ENCODE data around the gene APBB2. TPM values are rescaled to one million over a fixed set of nuclear protein-coding genes. Genes with fewer than 3 reads are reported as not detected.

Gene APBB2
- total and polyA plus RNA-seq, 4 donors, result 4.8 to 31.5 (median 11.2) TPM

GRCh38 chr4:41077628-41078027 is 136.7 kb downstream of the APBB2 start:
- DNase-seq (ENCODE audit: low spot score), result no peak

More at GRCh38 chr4:41077628-41078027, 136.7 kb downstream of the APBB2 start:
- H3K4me1 ChIP-seq (ENCODE audit: control insufficient read depth in 4 of 4, insufficient read depth in 4 of 4, low read length in 3 of 4), result peaks cover 0 to 23% (median 6%) of the 10 kb centered on the region in 4 donors
- no peaks in the 10 kb centered on the region for H3K36me3 ChIP-seq (ENCODE audit: control insufficient read depth in 4 of 4, insufficient read depth in 3 of 4, low read depth in 1 of 4, low read length in 3 of 4)
- H3K9ac ChIP-seq (ENCODE audit: low read depth in 1 of 2, low read length in 2 of 2), result no peak overlapping the region
- TF ChIP-seq SP1 (IDR thresholded peaks at IDR 0.05), result peak; percentile 46
- TF ChIP-seq RAD21 (IDR thresholded peaks at IDR 0.05), result peak; percentile 39 to 47
- TF ChIP-seq RXRA (IDR thresholded peaks at IDR 0.05), result peak; percentile 72 to 73
- TF ChIP-seq MAX (IDR thresholded peaks at IDR 0.05), result peak; percentile 35
- no peak for TF ChIP-seq NR2F2 (IDR thresholded peaks at IDR 0.05)
- TF ChIP-seq FOXA1 (IDR thresholded peaks at IDR 0.05), result peak; percentile 48
- TF ChIP-seq HNF4A (conservative IDR thresholded peaks at IDR 0.05), result peak; percentile 88 to 93
- TF ChIP-seq ZBTB33 (IDR thresholded peaks at IDR 0.05), result no peak
- TF ChIP-seq HNF4G (IDR thresholded peaks at IDR 0.05), result peak; percentile 51
- TF ChIP-seq TAF1 (conservative IDR thresholded peaks at IDR 0.05), result no peak
- TF ChIP-seq ATF3 (IDR thresholded peaks at IDR 0.05), result no peak
- TF ChIP-seq YY1 (IDR thresholded peaks at IDR 0.05), result peak; percentile 60
- no peak for TF ChIP-seq CTCF (IDR thresholded peaks at IDR 0.05; ENCODE audit: low read depth, low read length, missing input control)
- TF ChIP-seq REST (IDR thresholded peaks at IDR 0.05), result no peak
- peak; percentile 82 for TF ChIP-seq FOXA2 (IDR thresholded peaks at IDR 0.05)
- no peak for TF ChIP-seq EGR1 (IDR thresholded peaks at IDR 0.05; ENCODE audit: low read depth in 2 of 2)
- peak; percentile 19 to 61 for TF ChIP-seq JUND (IDR thresholded peaks at IDR 0.05)
- TF ChIP-seq GABPA (IDR thresholded peaks at IDR 0.05 in 1 of 2, conservative IDR thresholded peaks at IDR 0.05 in 1 of 2), result no peak
- 20% methylated on average over 1 of the region's 1 CpG for WGBS
- H3K27me3 ChIP-seq (ENCODE audit: control insufficient read depth in 4 of 4, insufficient read depth in 4 of 4, low read length in 3 of 4), result no peaks in the 10 kb centered on the region
- H3K9me3 ChIP-seq (ENCODE audit: control insufficient read depth in 4 of 4, low read length in 3 of 4), result no peaks in the 10 kb centered on the region
- H3K27ac ChIP-seq (ENCODE audit: low read depth in 1 of 2, low read length in 2 of 2), result no peak overlapping the region
- H3K4me3 ChIP-seq (ENCODE audit: low read depth in 1 of 3, low read length in 3 of 3), result no peak overlapping the region

All from liver (tissue), 9 donors.